GM21717 (cell line): Measurements from ENCODE around the gene FGFR4.
A peak's percentile ranks its signal among the peaks of the same experiment; 100 is the strongest.
"Not testable (repeated sequence)": the region's sequence is repeated elsewhere in the genome, so short reads cannot be mapped to it uniquely, and the experiment has no call there.

Source experiments
- ATAC-seq: cut with Tn5 transposase; IDR thresholded peaks from one replicate; pipeline ENCODE4 v1.9.1; 2021; ENCODE audit warnings: mild to moderate bottlenecking, moderate library complexity; ENCODE audit not compliant: unreplicated experiment

Gene FGFR4

GRCh38 chr5:177086654-177087397 is at the start of gene FGFR4:
FGFR4 (plus strand) TSS chr5:177086915; CDS start chr5:177089603, 2,688 bp downstream.
- ATAC-seq: peak; percentile 47

DNA sequence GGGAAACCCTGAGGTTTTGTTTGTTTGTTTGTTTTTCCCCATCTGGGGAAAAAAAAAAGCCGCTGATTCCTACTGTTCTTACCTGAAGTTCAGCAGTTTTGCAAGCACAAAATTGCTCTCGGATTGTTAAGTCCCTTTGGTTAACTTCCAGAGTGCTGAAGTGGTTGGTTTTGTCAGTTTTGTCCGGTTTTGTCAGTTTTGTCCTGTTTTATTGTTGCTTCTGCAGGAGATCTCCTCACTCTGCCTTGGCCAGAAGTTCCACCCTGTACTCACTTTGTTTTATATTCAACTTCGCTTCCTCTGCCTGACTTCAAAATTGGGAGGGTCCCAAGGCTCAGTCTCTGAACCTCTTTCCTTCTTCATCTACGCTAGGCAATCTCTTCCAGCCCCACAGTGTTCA is 49.8 kb upstream of the FGFR4 start:
- no peak for ATAC-seq

DNA sequence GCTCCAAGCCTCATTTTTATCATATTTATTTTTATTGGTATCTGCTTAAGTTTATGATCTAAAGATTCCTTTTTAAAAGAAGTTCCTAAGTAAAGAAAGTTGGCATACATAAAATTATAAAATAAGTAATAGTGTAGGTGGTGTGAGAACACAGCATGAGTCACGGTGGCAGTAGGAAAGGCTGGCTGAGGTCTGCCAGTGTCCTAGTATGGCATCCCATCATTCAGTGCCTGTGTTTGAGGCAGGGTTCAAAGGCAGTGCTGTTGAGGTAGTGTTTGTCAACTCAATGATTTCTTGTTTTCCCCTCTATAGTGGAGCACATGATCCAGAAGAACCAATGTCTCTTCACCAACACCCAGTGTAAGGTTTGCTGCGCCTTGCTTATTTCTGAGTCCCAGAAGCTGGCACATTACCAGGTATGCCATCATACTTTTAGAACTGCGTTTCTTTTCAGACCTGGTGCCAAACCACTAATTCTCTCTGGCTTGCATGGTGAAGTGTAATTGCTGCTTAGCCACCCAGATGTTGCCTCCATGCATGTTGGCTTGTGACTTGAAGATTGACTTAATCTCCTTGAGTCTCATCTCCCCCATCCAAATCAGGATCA is 45.8 kb upstream of the FGFR4 start:
- no peak for ATAC-seq

DNA sequence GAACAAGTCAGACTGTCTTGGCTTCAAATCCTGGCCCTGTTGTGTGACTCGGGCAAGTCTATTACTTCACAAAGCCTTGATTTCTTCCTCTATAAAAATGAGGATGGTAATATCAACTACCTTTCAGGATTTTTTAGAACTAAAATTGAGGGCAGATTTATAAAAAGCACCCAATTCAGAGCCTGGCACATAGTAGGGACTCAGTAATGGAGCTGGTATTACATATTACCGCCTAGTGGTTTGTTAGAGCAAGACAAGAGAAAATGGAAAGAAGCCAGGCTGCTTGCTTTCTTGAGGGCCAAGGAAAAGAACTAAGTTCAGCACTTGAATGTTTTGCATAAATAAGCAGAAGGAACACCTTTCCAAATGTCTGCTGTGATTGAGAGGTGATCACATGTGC is 44.8 kb upstream of the FGFR4 start:
- ATAC-seq: no peak

GRCh38 chr5:177043114-177043513 is 43.6 kb upstream of the FGFR4 start:
- no peak for ATAC-seq

- no peak for ATAC-seq
These were observed 42.8 kb upstream of the FGFR4 start for GRCh38 chr5:177043958-177044357.

DNA sequence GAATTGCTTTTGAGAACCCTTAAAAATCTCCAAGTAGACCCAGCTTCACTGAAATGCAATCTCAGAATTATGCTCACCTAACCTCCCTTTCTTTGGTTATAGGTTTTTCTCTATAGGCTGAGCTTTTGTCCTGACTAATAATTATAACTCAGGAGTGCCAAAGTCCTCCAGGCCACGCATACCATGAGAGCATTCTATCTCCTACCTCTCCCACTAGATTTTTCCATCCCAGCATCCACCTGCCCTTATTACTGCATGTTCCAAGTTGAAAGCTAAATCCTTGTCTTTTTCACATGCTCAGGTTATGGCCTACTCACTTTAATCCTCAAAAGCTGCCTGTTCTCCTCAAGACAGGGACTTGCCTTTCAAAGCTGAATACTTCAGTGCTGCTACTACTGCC is 42.1 kb upstream of the FGFR4 start:
- ATAC-seq: no peak

DNA sequence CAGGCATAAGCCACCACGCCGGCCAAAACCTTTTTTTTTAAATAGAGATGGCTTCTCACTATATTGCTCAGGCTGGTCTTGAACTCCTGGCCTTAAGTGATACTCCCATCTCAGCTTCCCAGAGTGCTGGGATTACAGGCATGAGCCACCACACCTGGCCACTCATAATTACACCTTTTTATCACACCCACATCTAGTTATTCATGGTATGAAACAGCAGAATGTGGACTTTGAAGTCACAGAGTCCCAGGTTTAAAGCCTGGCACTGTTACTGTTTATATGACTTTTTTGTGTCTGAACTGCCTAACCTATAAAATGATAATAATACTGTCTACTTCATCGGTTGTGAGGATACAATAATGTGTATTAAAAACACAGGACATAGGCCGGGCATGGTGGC is 41.1 kb upstream of the FGFR4 start:
- no peak for ATAC-seq

DNA sequence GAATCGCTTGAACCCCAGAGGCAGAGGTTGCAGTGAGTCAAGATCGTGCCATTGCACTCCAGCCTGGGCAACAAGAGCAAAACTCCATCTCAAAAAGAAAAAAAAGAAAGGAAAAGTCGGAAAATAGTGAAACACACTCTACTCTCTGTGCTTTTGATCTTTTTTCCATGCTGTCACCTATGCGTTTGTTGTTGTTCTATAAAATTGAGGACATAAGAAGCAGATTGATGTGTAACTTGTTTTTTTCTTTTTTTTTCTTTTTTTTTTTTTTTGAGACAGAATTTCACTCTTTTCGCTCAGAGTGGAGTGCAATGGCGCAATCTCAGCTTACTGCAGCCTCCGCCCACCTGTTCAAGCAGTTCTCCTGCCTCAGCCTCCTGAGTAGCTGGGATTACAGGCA is 38.2 kb upstream of the FGFR4 start:
- not testable (repeated sequence) for ATAC-seq

GRCh38 chr5:177049285-177049684 is 37.4 kb upstream of the FGFR4 start:
- no peak for ATAC-seq

- no peak for ATAC-seq
These were observed 22.0 kb upstream of the FGFR4 start for GRCh38 chr5:177064500-177065277.

DNA sequence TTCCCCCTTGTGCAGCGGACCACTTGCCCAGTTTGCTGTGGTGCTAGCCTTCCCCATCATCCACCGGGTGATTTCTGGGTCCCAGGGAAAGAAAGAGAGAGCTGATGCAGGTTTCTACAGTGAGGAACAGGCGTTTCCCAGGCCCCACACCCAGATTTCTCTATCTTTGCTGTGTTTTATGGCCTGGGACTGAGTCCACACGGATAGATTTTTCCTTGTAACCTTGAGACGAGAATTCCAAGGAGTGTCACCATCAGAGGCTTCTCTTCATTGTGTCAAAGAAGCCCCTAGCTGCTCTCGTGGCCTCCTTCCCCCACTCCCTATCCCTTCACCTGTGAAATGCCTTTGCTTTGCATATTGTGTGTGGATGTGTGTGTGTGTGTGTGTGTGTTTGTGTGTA is 21.2 kb upstream of the FGFR4 start:
- ATAC-seq: no peak

DNA sequence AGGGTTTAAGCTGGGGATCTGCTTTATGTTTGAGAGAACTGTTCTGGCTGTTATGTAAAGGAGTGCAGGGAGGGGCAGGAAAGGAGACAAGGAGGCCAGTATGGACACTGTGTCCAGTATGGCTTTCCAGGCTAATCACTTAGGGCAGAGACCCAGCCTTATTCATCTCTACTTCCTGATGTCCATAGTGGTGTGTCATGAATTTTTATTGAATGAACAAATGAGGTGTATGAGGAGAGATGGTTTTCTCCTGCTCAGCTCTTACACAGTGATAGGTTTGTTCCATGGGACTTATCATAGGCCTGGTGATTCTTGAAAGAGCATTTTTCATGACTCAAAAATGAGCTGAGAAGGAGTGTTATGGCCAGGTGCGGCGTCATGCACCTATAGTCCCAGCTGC is 20.5 kb upstream of the FGFR4 start:
- no peak for ATAC-seq

- no peak for ATAC-seq
These were observed 19.2 kb upstream of the FGFR4 start for GRCh38 chr5:177067503-177067902.

DNA sequence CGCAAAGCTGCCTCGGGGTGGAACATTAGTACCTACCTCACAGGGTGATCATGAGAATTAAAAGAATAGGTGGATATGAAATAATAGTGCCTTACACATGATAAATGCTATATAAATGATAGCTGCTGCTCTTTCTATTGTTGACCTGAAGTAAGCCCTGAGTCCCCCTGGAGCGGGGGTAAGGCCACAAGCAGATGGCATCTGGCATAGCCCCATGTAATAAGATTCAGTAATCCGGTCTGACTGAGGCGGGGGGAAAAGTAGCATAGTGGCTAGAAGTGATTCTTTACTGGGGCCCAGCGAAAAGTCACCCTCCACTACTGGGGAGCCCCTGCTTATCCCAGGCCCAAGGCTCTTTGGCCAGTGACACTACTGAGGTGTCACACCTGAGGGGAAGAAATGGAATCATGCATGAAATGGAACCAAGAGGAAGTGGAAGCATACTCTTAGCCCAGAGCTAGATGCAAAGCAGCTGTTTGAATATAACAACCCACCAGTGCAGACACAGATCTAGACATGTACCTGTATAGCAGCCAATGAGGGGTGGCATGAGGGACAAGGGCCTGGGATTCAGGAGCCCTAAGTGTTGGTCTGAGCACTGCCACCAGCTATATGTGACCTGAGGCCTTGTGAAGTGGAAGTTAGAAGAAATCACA is 16.1 kb upstream of the FGFR4 start:
- ATAC-seq: peak; percentile 61

- ATAC-seq: peak; percentile 52
These were observed 14.9 kb upstream of the FGFR4 start for GRCh38 chr5:177071666-177072385.

- no peak for ATAC-seq
These were observed 9.4 kb upstream of the FGFR4 start for GRCh38 chr5:177077335-177077734.

- no peak for ATAC-seq
These were observed 7.1 kb upstream of the FGFR4 start for GRCh38 chr5:177079606-177080005.

- ATAC-seq: no peak
These were observed 6.5 kb upstream of the FGFR4 start for GRCh38 chr5:177080265-177080664.

DNA sequence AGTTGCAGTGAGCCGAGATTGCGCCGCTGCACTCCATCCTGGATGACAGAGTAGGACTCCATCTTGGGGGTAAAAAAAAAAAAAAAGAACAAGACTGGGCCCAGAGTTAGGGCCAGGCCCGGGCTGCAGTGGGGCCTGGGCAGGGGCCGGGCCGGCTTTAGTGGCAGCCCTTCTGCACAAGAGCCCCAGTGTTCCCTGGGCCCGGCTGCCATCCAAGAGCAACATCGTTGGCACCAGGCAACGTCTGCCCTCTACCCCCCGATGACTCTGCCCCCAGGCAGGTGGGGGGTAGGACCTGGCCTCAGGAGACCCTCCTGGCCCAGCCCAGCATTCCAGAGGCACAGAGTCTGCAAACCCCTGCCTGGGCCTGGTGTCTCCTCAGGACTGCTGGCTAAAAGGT is 4.9 kb upstream of the FGFR4 start:
- no peak for ATAC-seq

GRCh38 chr5:177083357-177083756 is 3.4 kb upstream of the FGFR4 start:
- ATAC-seq: no peak
